Stimulated activated CD4-positive, alpha-beta T cell treated with anti-CD3 and anti-CD28 coated beads, TNF-alpha, amount 100 ng/mL, for 48 hours (primary cell): ENCODE data around the gene CIB4.

Source experiments
- DNase-seq, 3 donors: peaks; one replicate each; pipeline ENCODE4 v3.0.0-alpha.2; 2020; ENCODE audit warnings: low read depth in 3 of 3

The CIB4 gene

DNA sequence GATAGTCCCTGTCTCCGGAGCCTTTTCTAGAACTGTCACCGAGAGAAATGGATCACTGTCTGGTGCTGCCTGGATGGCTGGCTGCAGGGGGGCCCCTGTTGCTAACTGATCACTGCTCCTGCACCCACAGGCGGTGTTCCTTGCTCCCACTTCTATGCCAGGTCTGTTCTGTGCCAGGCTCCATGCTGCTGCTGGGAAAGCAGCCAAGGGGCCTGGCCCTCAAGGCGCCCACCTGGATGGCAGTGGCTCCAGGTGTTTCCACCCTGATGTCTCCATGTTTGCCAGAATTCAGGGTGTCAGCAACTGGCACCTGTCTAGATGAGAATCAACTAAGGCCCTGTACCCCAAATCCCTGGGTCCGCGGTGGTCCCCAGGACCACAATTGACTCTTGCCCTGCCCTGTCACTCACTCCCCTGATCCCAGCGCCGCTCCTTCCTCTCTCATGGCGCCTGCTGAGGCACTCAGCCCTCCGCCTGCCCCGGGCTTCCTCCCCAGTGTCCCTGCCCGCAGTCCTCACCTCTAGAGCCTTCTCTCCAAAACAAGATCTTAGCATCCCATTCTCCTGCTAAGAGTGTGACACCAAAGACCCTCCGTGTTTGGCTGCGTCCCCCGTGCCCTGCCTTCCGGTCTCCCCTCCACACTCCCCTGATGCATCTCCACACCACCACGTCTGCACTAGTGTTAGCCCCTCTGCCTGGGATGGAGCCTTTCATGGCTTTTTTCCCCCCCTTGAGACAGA is 90.7 kb downstream of the CIB4 start:
- DNase-seq: no peak

DNA sequence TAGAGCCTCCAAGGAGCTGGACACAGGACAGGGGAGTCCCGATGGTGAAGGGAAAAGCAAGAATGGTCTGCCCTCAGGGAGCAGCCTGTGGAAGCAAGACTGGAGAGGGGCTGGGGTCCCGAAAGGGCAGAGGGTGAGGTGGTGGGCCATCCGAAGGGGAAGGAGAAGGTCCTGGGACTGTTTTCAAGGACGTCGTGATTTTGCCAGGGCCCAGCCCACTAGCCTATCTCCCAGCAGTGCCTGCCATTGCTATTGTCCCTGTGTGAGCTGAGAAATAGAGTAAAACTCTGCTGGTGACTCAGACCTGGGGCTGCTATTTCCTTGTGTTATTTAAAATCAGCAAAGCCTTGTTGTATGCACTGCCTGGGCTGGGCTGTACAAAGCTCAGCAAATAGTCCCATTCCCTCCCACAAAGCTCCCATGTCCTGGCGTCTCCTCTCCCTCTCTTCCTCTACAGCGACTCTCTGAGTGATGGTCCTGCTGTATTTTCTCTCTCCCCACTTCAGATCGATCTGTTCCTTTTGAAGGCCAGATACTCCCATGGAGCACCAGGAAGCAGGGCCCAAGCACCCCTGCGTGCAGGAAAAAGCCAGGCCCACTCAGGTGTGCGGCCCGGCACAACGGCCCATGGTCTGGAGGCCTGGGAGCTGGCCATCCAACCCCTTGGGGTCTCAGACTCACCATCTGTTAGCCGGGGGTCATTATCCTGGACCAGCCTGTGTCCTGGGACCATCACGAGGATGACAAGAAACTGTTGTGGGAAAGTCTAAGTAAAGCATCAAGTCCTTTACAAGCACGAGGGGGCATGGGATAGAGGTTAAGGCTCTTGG is 98.3 kb downstream of the CIB4 start:
- DNase-seq: no peak

DNA sequence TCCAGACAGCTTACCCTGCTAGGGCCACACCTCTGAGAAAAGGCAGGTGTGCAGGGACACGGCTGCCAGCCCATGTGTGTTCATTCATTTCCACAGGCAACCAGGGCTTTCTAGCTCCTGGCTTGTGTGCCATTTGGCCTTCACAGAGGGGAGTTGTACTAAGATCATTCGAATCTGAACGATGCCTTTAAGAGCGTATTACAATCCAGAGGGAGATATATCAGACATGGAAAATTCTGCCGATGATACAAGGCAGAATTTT is 99.0 kb downstream of the CIB4 start:
- no peak for DNase-seq

DNA sequence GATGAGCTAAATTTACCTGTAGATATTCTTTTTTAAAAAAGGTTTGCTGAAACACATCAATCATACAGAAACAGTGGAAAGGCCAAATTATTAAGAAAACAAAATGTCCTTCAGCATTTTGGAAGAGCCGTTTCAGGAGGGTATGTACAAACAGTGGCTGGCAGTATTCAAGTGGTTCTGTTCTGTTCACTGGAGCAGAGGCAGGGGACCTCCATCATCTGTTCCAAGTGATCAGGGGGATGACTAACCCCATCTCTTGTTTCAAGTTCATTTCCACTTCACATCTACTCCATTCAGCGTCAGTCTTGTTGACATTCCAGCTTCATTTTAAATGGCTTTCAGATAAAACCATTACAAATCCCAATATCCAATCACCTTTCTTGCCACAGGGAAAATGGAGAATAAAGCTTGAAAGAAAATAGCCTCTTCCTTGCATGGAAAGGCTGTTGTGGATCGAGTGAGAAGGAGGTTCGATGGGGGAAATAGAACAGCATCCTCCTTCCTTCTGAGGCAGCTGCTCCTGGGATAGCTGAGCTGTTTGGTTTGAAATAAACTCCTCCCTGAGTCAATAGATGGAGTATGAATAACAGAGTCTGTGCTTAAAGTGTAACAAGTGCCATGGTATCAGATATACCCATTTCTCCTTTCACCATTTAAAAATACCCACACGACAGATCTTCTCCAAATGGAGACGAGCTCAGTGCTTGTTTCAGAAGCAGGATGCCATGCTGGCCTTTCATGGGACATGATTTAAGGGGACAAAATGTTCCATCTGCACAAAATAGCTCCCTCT is 99.6 kb downstream of the CIB4 start:
- DNase-seq: no peak

DNA sequence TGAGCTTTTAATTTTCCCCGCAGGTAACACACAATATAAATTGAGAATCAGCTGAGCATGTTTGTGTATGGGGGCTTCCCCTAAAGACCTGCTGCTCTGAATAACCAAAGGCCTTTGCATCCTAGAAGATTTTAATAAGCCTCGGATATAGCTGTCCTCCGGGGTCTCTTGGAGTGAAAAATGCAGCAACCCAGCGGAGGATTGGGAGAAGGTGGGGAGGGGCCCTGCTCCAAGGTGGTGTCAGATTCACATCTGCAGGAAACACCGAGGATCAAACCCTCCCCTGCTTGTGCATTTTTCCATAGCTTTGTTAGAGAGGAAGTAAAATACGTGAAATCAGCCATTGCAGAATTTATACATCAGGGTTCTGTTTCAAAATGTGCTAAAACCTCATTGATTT is 100.2 kb downstream of the CIB4 start:
- DNase-seq: no peak

DNA sequence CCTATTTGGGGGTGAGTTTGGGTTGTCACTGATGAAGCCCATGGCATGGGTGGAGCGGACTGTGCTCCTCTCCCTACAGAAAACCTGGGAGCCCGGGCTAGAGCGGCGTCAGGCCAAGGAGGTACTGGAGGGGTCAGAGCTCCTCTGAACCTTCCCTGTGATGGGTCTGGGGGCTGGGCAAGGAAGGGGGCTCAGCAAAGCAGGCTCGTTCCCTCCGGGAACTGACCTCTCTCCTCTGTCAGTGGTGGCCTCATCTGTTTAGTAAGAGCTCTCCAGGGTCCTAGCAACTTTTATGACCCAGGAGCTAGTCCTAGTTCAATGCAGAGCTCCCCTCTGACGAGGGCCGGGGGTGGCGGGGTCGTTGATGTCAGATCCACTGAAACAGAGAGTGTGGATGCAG is 100.9 kb downstream of the CIB4 start:
- DNase-seq: no peak

DNA sequence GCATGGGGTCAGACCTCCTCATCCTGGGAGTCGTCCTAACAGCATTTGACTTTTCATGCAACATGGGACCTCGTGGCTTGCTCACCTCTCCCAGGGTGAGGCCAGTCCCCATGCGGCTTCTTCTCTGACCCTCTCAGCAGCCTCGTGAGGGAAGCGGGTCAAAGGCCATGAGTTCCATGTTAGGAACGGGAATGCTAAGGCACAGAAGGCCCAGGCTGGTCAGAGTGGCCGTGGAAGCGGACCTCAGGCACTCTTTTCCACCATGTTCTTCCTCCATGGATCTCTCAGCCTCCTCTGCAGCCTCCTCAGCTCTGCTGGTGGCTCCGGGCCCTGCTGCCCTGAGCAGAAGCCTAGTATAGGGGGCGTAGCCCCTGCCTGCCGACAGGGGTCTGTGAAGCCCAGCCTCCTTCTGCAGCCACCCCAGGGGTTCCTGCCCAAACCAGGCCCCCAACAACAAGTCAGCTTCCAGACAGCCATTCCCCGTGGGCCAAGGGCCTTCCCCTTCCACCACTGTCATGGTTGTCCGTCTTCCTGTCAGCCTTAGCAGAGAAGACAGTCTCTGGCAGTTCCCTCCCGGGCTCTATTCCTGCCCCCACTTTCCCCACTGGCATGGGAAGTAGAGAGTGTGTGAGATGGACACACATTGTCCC is 103.2 kb downstream of the CIB4 start:
- no peak for DNase-seq

DNA sequence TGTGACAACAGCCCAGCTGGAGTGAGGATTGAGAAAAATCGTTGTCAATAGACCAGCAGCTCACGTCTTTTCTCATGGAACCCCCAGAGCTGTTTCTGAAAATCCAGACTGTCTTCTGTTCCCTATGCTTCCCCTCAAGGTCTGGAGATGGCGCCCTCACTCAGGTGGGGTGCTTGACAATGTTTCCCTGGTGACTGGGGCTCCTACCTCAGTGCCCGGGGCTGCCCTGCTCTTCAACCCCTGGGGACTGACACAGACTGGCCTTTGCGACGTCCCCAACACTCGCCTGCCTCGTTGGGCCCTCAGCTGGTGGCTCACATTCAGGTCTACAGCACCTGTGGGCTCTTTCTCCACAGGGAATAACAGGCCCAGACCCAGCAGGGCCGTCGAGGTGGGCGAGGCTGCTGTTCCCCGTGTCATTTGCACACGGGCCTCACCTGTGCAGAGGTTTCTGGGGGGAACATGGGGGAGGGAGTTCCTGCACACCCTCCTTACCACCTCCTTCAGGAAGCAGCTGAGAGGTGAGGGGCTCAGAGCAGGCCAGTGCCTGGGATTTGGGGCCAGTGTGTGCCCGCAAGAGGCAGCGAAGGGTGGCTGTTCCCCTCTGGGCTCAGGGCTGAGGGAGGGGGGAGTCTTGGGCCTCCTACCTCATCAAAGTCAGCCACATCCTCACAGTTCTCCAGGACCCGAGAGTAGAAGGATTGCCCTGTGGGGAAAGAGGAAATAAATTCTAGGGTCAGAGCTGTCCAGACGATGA is 103.9 kb downstream of the CIB4 start:
- DNase-seq: no peak

DNA sequence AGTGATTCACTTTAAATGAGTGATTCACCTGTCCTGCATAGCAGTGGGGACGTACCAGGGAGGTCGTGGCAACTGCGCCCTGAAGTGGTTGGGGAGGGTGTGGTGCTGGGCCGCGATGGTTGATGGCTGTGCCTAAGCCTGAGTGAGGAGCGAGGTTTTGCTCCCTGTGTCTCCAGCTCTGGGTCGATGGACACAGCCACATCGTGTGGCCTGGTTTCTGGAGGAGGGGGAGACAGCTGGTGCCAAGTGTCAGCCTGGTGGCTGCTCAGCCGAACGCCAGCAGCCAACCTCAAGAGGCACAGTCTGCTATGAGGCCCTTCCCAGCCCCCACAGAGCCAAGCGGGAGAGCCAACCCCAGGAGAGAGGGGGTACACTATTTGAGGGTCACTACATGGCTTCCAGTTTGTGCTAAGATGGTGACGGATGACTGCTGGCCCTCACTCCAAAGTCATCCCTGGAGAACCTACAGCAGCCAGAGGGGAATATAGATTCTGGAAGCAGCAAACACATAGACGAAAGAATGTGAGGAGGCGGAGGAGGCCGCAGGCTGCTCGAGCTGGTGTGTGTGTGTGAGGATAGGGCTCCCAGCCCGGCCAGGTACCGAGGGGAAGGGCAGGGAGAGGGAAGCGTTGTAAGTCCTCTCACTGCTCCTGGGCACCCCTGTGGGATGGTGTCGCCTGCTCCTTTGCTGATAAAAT is 104.6 kb downstream of the CIB4 start:
- no peak for DNase-seq

DNA sequence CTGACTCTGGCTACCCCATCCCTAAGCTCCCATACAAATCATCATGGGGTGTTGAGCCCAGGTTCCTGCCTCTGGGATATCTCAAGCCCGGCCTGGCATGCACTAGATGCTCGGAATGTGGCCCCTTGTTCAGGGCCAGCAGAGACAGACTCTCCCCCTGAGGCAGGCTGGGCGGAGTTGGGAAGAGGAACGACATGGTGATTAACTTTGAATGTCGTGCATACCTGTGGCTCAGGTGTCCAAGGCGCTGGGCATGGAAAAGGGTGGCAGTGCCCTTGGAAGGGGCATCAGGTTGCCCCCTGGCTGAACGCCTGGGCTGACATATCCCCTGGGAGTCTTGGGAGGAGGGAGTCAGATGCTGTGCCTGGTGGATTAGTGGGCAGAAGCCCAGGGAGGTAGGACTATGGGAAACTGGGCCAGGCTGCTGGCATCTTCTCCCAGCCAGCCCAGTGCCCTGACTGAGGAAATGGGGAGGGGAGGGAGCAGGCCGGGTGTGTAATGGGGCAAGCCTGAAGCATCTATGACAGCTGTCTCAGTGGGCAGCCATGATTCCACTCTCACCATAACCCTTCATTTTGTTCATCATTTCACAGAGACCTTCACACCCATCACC is 105.4 kb downstream of the CIB4 start:
- DNase-seq: no peak

DNA sequence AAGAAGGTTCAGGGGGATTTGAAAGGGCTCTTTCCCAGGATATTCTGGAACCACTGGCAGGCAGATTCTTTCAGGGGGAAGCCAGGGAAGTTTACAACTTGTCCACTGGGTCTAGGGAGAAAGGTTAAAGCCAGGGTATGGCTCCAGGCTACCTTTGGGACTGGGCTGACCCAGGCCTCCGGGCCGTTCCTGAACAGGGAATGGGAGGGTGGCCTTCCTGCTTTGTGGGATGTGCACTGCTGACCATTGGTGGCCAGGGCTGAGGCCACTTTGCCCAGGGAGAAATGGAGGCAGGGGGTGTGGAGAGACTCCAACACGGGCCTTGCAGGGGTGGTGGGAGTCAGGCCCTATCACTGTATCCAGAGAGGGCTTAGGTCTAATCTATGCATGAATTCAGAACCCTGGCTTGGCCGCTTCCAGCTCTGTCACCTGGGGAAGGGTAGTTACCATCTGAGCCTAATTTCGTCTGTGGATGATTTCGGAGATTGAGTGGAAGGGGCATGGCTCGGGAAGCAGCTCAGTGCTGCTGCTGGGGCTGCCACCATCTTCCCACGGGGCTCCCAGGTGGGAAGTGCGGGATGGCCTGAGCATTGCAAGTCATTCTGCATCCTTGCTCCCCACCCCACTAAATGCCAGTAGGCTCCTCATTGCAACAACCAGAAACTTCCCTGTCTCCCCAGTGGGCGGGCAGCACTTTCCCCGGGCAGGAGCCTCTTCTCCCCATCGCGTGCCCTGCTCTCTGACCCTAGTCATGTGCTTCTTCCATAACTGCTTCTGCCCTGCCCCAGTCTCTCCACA is 106.1 kb downstream of the CIB4 start:
- DNase-seq: no peak

DNA sequence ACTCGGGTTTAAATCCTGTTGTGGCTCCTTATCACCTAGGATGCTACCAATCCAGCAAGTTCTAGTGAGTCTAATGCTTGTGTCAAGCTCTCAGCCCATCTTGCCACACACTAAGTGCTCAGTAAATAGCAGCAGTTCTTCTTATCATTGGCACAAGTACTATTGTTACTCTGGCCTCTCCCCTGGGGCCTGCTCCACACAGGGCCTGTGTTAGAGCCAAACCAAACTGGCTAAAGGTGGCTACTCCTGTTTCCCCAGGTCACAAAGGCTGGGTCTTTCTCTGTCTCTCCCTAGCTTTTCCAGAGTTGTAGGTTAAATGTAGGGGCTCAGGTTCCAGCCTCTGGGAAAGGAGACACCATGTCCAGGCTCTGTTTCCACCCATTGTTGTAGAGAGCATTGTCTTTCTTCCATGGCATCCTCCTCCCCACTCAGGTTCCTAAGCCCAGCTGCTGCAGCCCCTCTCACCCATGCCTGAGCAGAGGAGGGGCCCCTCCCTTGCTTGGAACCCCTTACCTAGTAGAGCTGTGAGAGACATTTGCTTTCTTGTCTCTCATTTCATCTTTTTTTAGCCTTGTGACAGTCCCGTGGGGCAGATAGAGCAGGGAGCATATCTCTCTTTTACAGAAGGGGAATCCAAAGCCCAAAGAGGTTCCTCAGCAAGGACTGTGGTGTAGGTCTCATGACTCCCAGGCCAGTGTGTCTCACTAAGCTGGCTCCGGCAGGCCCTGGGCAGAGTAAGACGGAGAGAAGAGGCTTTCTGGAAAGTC is 106.9 kb downstream of the CIB4 start:
- no peak for DNase-seq

DNA sequence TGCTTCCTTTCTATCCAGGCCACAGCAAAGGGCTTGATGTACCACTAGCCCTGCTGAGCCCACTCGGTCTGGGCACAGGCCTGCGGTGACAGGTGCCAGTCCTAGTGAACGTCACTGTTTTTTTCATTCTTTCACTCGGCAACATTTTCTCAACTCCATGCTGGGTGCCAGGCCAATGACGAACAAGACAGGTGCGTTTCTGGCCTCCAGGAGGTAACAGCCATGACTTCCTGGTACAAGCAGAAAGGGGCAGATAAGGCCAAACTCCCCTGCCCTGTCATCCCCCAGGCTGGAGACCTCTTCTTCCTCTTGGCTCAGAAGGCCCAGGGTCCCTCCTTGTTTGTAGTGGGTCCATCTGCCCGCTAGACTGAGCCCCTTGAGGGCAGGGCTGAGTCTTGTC is 107.5 kb downstream of the CIB4 start:
- DNase-seq: no peak

DNA sequence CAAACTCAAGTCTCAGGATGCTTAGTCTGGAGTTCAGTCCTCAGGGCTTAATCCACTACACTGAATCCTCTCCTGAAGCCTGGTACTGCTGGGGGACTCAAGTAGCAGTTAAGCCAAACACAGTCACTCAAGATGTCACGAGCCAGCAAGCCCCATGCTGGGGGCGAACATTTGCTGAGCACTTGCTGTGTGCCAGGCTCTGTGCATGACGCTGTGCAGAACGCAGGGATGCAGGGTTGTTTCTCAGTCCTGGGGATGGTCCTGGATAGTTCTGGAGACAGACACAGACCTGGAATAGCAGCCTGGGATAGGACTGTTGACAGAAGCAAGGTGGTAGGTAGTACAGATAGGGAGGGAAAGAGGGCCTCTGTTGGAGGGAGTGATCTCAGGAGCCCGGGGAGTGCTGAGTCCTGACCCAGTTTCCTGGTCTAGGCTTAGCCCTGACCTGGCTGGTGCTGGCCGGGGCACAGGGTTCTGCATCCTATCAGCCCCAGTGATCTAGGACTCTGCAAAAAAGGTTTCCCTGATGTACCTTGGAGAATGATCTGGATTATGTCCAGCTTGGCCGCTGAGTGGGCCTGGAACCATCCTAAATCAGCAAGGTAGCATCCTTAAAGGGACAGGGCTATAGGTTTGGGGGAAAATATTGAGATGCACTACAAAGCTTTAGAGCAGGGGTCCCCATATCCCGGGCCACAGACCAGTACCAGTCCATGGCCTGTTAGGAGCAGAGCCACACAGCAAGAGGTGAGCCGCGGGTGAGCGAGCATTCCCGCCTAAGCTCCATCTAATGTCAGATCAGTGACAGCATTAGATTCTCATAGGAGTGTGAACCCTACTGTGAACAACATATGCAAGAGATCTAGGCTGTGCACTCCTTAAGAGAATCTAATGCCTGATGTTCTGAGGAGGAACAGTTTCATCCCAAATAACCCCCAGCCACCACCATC is 108.6 kb downstream of the CIB4 start:
- DNase-seq: no peak
